HCT116 (cell line): ENCODE data around the gene AS3MT. TPM values are rescaled to one million over a fixed set of nuclear protein-coding genes. Genes with fewer than 3 reads are reported as not detected.

Source experiments
- ATAC-seq: fragments of 200-7000 bp; cut with Tn5 transposase; 2 replicates; pipeline ENCODE4 v1.9.1; 2020; ENCODE audit warnings: mild to moderate bottlenecking, moderate library complexity
- BruUV-seq: library from RNA; stranded (reverse); fragments of 400-500 nt; replicated peaks from 2 replicates; lab custom pipeline; 2021; lab: Mats Ljungman, UMichigan
- CTCF ChIA-PET: fragments of 300-600 bp; sonication (Branson Sonifier 250); formaldehyde crosslinking; loops from one replicate; lab custom pipeline; 2021; ENCODE audit warnings: antibody characterized with exemption; lab: Charles Lee
- POLR2A ChIA-PET: fragments of 300-600, 350-600 bp; sonication (Branson Sonifier 250); formaldehyde crosslinking; loops from one replicate; lab custom pipeline; 2021; ENCODE audit warnings: antibody characterized with exemption; lab: Charles Lee
- RAD21 ChIA-PET, 2 experiments: fragments of 300-600 bp; sonication (Branson Sonifier 250); formaldehyde crosslinking; loops; one replicate each; lab custom pipeline; 2023; ENCODE audit warnings: low total read pairs in 2 of 2; ENCODE audit not compliant: uncharacterized antibody in 2 of 2, unreplicated experiment in 2 of 2, low non-redundant PET in 1 of 2; lab: Charles Lee
- DNase-seq: peaks from one replicate; pipeline ENCODE4 v3.0.0-alpha.2; 2010; ENCODE audit warnings: low read depth, low spot score
- H2AFZ ChIP-seq: fragments of 200-600 bp; shearing (Covaris generic), sonication (generic); 2 replicates; pipeline ENCODE4 v1.6.1; 2017; ENCODE audit warnings: low read depth, mixed run types, mixed read lengths, antibody characterized with exemption, low read length; ENCODE audit not compliant: poor library complexity, severe bottlenecking
- H3K27ac ChIP-seq: 2 replicates; pipeline ENCODE4 v1.5.1; 2012; ENCODE audit warnings: low read depth, low read length
- H3K27me3 ChIP-seq: fragments of 200-600 bp; sonication (generic); 2 replicates; pipeline ENCODE4 v1.6.1; 2016; ENCODE audit warnings: mixed run types, low read length, mixed read lengths; ENCODE audit not compliant: insufficient read depth
- H3K36me3 ChIP-seq, 2 experiments: fragments of 200-500 bp in 1 of 2; fragments of 200-600 bp in 1 of 2; sonication (Bioruptor generic) in 1 of 2; sonication (generic) in 1 of 2; 2 replicates each; pipeline versions ENCODE4 v1.5.1 to v1.6.1; 2014 to 2016; ENCODE audit warnings: low read length in 2 of 2, inconsistent platforms in 1 of 2, mixed read lengths in 1 of 2, mixed run types in 1 of 2; ENCODE audit not compliant: insufficient read depth in 2 of 2, control insufficient read depth in 1 of 2
- H3K4me1 ChIP-seq, 2 experiments: fragments of 200-600 bp in 1 of 2; sonication (generic) in 1 of 2; 2 replicates each; pipeline versions ENCODE4 v1.5.1 to v1.6.1; 2012 to 2017; ENCODE audit warnings: low read length in 2 of 2, inconsistent platforms in 1 of 2, mild to moderate bottlenecking in 1 of 2, mixed read lengths in 1 of 2, mixed run types in 1 of 2, moderate library complexity in 1 of 2; ENCODE audit not compliant: insufficient read depth in 2 of 2, control insufficient read depth in 1 of 2
- H3K4me2 ChIP-seq: fragments of 200-600 bp; sonication (generic); 2 replicates; pipeline ENCODE4 v1.6.1; 2017; ENCODE audit warnings: mixed run types, low read length, mixed read lengths
- H3K4me3 ChIP-seq, 2 experiments: fragments of 200-600 bp in 1 of 2; sonication (generic) in 1 of 2; replicated peaks in 1 of 2; 2 replicates each; pipeline ENCODE4 v1.5.1; 2011 to 2016; ENCODE audit warnings: low read length in 2 of 2, control low read depth in 1 of 2, low read depth in 1 of 2, mild to moderate bottlenecking in 1 of 2, mixed read lengths in 1 of 2, mixed run types in 1 of 2
- H3K79me2 ChIP-seq: fragments of 200-600 bp; sonication (generic); 2 replicates; pipeline ENCODE4 v1.6.1; 2017; ENCODE audit warnings: mild to moderate bottlenecking, mixed run types, low read length, moderate library complexity, mixed read lengths; ENCODE audit not compliant: insufficient read depth
- H3K9ac ChIP-seq: fragments of 200-600 bp; sonication (generic); 2 replicates; pipeline ENCODE4 v1.6.1; 2016; ENCODE audit warnings: low read length, mixed read lengths
- H3K9me2 ChIP-seq: fragments of 200-600 bp; sonication (generic), shearing (Covaris generic); 2 replicates; pipeline ENCODE4 v1.6.1; 2017; ENCODE audit warnings: mixed run types, mild to moderate bottlenecking, moderate library complexity; ENCODE audit not compliant: insufficient read depth
- H3K9me3 ChIP-seq, 2 experiments: fragments of 200-500 bp in 1 of 2; fragments of 200-600 bp in 1 of 2; sonication (Bioruptor generic) in 1 of 2; sonication (generic) in 1 of 2; 2 replicates each; pipeline ENCODE4 v1.6.1; 2014 to 2017; ENCODE audit warnings: low read length in 2 of 2, mixed read lengths in 2 of 2, inconsistent platforms in 1 of 2, low read depth in 1 of 2, mild to moderate bottlenecking in 1 of 2, mixed run types in 1 of 2, moderate library complexity in 1 of 2; ENCODE audit not compliant: control insufficient read depth in 1 of 2, insufficient read depth in 1 of 2
- H4K20me1 ChIP-seq: fragments of 200-600 bp; sonication (generic), shearing (Covaris generic); 2 replicates; pipeline ENCODE4 v1.6.1; 2017; ENCODE audit warnings: mixed run types, mild to moderate bottlenecking, moderate library complexity; ENCODE audit not compliant: insufficient read depth
- ATF3 ChIP-seq: IDR thresholded peaks from 2 replicates; pipeline ENCODE4 v1.6.1; 2012
- CBX3 ChIP-seq: IDR thresholded peaks from 2 replicates; pipeline ENCODE4 v1.6.1; 2012; ENCODE audit warnings: low read depth
- CEBPB ChIP-seq: IDR thresholded peaks from 2 replicates; pipeline ENCODE4 v1.6.1; 2012; ENCODE audit warnings: low read depth
- ELF1 ChIP-seq: IDR thresholded peaks from 2 replicates; pipeline ENCODE4 v1.6.1; 2012; ENCODE audit warnings: low read depth, borderline replicate concordance
- EZH2 ChIP-seq: fragments of 200-600 bp; sonication (generic); IDR thresholded peaks from 2 replicates; pipeline ENCODE4 v1.6.1; 2017; ENCODE audit warnings: antibody characterized with exemption, mixed run types
- EZH2phosphoT487 ChIP-seq: fragments of 200-600 bp; IDR thresholded peaks from 2 replicates; pipeline ENCODE4 v1.6.1; 2018; ENCODE audit warnings: antibody characterized with exemption, borderline replicate concordance
- FOSL1 ChIP-seq: IDR thresholded peaks from 2 replicates; pipeline ENCODE4 v1.6.1; 2012; ENCODE audit warnings: low read depth
- JUND ChIP-seq: IDR thresholded peaks from 2 replicates; pipeline ENCODE4 v1.6.1; 2012
- MAX ChIP-seq: IDR thresholded peaks from 2 replicates; pipeline ENCODE4 v1.6.1; 2012
- POLR2A ChIP-seq: IDR thresholded peaks from 2 replicates; pipeline ENCODE4 v1.7.0; 2011; ENCODE audit warnings: borderline replicate concordance; ENCODE audit not compliant: insufficient read depth, insufficient read length; ENCODE audit errors: extremely low read depth
- POLR2AphosphoS5 ChIP-seq: IDR thresholded peaks from 2 replicates; pipeline ENCODE4 v1.6.1; 2011; ENCODE audit warnings: mild to moderate bottlenecking, low read depth, low read length, moderate library complexity
- RAD21 ChIP-seq: IDR thresholded peaks from 2 replicates; pipeline ENCODE4 v1.6.1; 2012; ENCODE audit warnings: low read depth, mild to moderate bottlenecking
- REST ChIP-seq: IDR thresholded peaks from 2 replicates; pipeline ENCODE4 v1.6.1; 2012; ENCODE audit warnings: low read depth
- SIN3A ChIP-seq: IDR thresholded peaks from 2 replicates; pipeline ENCODE4 v1.6.1; 2012; ENCODE audit warnings: low read depth
- SP1 ChIP-seq: IDR thresholded peaks from 2 replicates; pipeline ENCODE4 v1.6.1; 2012; ENCODE audit warnings: low read depth
- SRF ChIP-seq: IDR thresholded peaks from 2 replicates; pipeline ENCODE4 v1.6.1; 2012; ENCODE audit warnings: low read depth
- TCF7L2 ChIP-seq: IDR thresholded peaks from 2 replicates; pipeline ENCODE4 v1.7.0; 2011; ENCODE audit warnings: borderline replicate concordance, inconsistent platforms; ENCODE audit not compliant: insufficient read depth, insufficient read length; ENCODE audit errors: extremely low read depth
- YY1 ChIP-seq: IDR thresholded peaks from 2 replicates; pipeline ENCODE4 v1.6.1; 2011; ENCODE audit warnings: low read length, low read depth, moderate library complexity, mild to moderate bottlenecking; ENCODE audit not compliant: insufficient replicate concordance; ENCODE audit errors: extremely low read depth
- ZNF274 ChIP-seq: fragments of 200-500 bp; sonication (Bioruptor generic); IDR thresholded peaks from 2 replicates; pipeline ENCODE4 v1.6.1; 2014; ENCODE audit warnings: mild to moderate bottlenecking, low read depth, low read length, inconsistent platforms
- intact Hi-C: fragments of 100-400 bp; cut with micrococcal nuclease; formaldehyde crosslinking; loops from 2 replicates; pipeline ENCODE4 v1.10.0; 2022
- total RNA-seq: library from RNA; stranded (reverse); gene quantifications from one replicate; pipeline ENCODE4 v1.2.1, GENCODE V29; 2021; ENCODE audit not compliant: unreplicated experiment

AS3MT gene
- total RNA-seq, 1 experiment from 2014 or later: 0.79 TPM

- DNase-seq: no peak
- Histone ChIP-seq H3K4me3 (no peak overlapping the region), H3K9me3 (no peaks in the 10 kb centered on the region), H3K9me2 (no peaks in the 10 kb centered on the region), H3K27me3 (no peaks in the 10 kb centered on the region), H3K4me2 (no peak overlapping the region), H4K20me1 (no peaks in the 10 kb centered on the region), H3K4me1 (no peaks in the 10 kb centered on the region), H3K79me2 (no peaks in the 10 kb centered on the region), H3K36me3 (no peaks in the 10 kb centered on the region), H3K9ac (no peak overlapping the region), H3K27ac (no peak overlapping the region), H2AFZ (no peak overlapping the region)
- ChIA-PET POLR2A (no interaction called here), RAD21 (no interaction called here), CTCF (no interaction called here)
- intact Hi-C loops: no loop called here
- no peak for TF ChIP-seq JUND
- TF ChIP-seq POLR2AphosphoS5: no peak
- TF ChIP-seq ATF3: no peak
- no peak for TF ChIP-seq SIN3A
- TF ChIP-seq FOSL1: no peak
- no peak for TF ChIP-seq MAX
- TF ChIP-seq SRF: no peak
- TF ChIP-seq YY1: no peak
- TF ChIP-seq EZH2phosphoT487: no peak
- TF ChIP-seq POLR2A: no peak
- TF ChIP-seq EZH2: no peak
- TF ChIP-seq ZNF274: no peak
- TF ChIP-seq TCF7L2: no peak
- no peak for TF ChIP-seq CEBPB
- no peak for TF ChIP-seq SP1
- no peak for TF ChIP-seq RAD21
- TF ChIP-seq ELF1: no peak
- TF ChIP-seq REST: no peak
- TF ChIP-seq CBX3: no peak
- ATAC-seq: no peak
- BruUV-seq: no TSS peak
Measured at GRCh38 chr10:102880256-102880655, 11.0 kb downstream of the AS3MT start.
